RPMI7951 (cell line): Measurements from ENCODE around the gene GRIA2. TPM values are rescaled to one million over a fixed set of nuclear protein-coding genes. Genes with fewer than 3 reads are reported as not detected.

Source experiments
- DNase-seq: peaks from one replicate; pipeline ENCODE4 v3.0.0-alpha.2; 2012; ENCODE audit warnings: low read depth
- total RNA-seq: library from RNA; depleted of rRNA; stranded (reverse); fragments of >200 nt; shearing (Covaris generic); gene quantifications from 2 replicates; pipeline ENCODE4 v1.2.3, GENCODE V29; 2014; rRNA removed

GRIA2 gene
- total RNA-seq, 1 experiment from 2014 or later, result not detected

DNA sequence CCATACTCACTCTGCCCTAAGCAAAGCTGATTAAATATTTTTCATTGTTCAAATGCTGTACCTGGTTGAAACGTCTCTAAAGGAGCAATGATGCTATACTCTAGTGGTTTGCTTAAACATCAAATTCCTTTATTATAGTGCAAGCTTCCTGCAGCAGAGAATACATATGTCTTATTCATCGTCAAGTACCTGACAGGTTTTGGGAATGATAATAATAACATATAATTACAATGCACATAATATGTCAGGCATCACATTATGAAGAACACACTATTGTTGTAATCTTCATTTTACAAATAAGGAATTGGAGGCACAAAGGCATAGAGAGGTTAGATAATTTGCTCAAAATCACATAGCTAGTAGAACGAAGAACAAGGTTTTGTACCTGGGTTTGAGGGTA lies 151.6 kb downstream of the GRIA2 start:
- no peak for DNase-seq

- DNase-seq, result no peak
Measured at GRCh38 chr4:157372567-157372966, 152.0 kb downstream of the GRIA2 start.

GRCh38 chr4:157389741-157390140 lies 169.2 kb downstream of the GRIA2 start:
- DNase-seq, result no peak

GRCh38 chr4:157405070-157405469 lies 184.5 kb downstream of the GRIA2 start:
- no peak for DNase-seq

Other genes with a start within 250 kb of the GRIA2 start
- 54.7 and 58.9 TPM in 2 replicates for gene PDGFC, start 248.9 kb upstream of the GRIA2 start, total RNA-seq
- gene GLRB, start 144.6 kb upstream of the GRIA2 start, total RNA-seq, result 9.8 and 11.1 TPM in 2 replicates